MM.1S (cell line): ENCODE measurements around the gene CCDC74A.

Experiments used
- EZH2 ChIP-seq: fragments of 300-600 bp; sonication (generic); optimal IDR thresholded peaks from 2 replicates; pipeline ENCODE3; 2017; ENCODE audit warnings: low read depth, mild to moderate bottlenecking, antibody characterized with exemption, low read length, mixed read lengths
- EZH2phosphoT487 ChIP-seq: fragments of 300-600 bp; sonication (generic); IDR thresholded peaks from 2 replicates; pipeline ENCODE4 v1.6.1; 2018; ENCODE audit warnings: antibody characterized with exemption, low read length
- TF ChIP-seq, protein P1 (sequence below): fragments of 300-600 bp; sonication (generic); IDR thresholded peaks from 2 replicates; pipeline ENCODE4 v1.5.1; 2016; ENCODE audit warnings: antibody characterized with exemption, low read length, mixed read lengths

DNA sequence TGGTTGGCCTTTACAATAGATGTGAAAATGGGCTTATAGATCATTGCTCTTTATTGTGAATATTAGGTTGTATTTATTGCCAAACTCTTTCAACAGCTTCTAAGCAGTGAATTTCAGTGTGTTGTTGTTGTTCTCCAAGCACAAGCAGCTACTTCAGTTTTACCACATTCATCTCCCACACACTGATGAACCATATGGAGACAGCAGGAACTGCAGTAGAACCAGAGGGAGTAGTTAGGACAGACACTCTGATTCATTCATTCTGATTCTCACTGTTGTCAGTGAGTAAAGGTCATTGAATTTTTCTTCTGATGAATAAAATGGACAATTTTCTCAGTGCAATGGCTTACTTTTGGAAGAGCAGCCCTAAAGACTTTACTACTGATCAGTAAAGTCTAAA, 40.2 kb downstream of the CCDC74A start:
- TF ChIP-seq, protein P1, sequence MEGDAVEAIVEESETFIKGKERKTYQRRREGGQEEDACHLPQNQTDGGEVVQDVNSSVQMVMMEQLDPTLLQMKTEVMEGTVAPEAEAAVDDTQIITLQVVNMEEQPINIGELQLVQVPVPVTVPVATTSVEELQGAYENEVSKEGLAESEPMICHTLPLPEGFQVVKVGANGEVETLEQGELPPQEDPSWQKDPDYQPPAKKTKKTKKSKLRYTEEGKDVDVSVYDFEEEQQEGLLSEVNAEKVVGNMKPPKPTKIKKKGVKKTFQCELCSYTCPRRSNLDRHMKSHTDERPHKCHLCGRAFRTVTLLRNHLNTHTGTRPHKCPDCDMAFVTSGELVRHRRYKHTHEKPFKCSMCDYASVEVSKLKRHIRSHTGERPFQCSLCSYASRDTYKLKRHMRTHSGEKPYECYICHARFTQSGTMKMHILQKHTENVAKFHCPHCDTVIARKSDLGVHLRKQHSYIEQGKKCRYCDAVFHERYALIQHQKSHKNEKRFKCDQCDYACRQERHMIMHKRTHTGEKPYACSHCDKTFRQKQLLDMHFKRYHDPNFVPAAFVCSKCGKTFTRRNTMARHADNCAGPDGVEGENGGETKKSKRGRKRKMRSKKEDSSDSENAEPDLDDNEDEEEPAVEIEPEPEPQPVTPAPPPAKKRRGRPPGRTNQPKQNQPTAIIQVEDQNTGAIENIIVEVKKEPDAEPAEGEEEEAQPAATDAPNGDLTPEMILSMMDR, result no peak
- no peak for TF ChIP-seq EZH2
- no peak for TF ChIP-seq EZH2phosphoT487
